K562 (cell line): ENCODE data around the gene TGFB2. TPM values are rescaled to one million over a fixed set of nuclear protein-coding genes. Genes with fewer than 3 reads are reported as not detected.

ENCODE experiments used
- ATAC-seq: fragments of 200-7000 bp; cut with Tn5 transposase; 3 replicates; pipeline ENCODE4 v1.9.1; 2020; ENCODE audit warnings: moderate library complexity
- BruUV-seq: library from RNA; stranded (reverse); fragments of 400-500 nt; replicated peaks from 2 replicates; lab custom pipeline; 2021; lab: Mats Ljungman, UMichigan
- CTCF ChIA-PET: fragments of 300-600 bp; formaldehyde crosslinking; extraction: SDS; loops from one replicate; lab custom pipeline; 2021; ENCODE audit warnings: low intra/inter-chr PET ratio; lab: Yijun Ruan, JAX
- POLR2A ChIA-PET: fragments of 300-600, 350-650 bp; sonication (Branson Sonifier 250); formaldehyde crosslinking; extraction: SDS; loops from one replicate; lab custom pipeline; 2021; ENCODE audit warnings: antibody characterized with exemption, inconsistent platforms; lab: Yijun Ruan, JAX
- DNase-seq, 4 experiments: peaks; one replicate each; pipeline versions ENCODE4 v3.0.0 to v3.0.0-alpha.2; 2011 to 2018; ENCODE audit warnings: low spot score in 3 of 4, mixed read lengths in 3 of 4; ENCODE audit errors: extremely low read depth in 1 of 4
- FAIRE-seq: peaks from 2 replicates; lab custom pipeline; 2011; peaks lifted over from hg19 to GRCh38; lab: Jason Lieb, UNC
- H2AFZ ChIP-seq: 2 replicates; pipeline ENCODE4 v1.6.0; 2011; ENCODE audit warnings: low read depth, low read length, control low read depth, inconsistent platforms
- H3K27ac ChIP-seq: fragments of 200-600 bp; 3 replicates; pipeline ENCODE4 v1.8.0; 2011; ENCODE audit warnings: low read depth, mild to moderate bottlenecking, control low read depth, inconsistent platforms, low read length, moderate library complexity, mixed read lengths; ENCODE audit errors: extremely low read depth
- H3K27me3 ChIP-seq, 2 experiments: fragments of 300-600 bp in 1 of 2; 2 replicates in 1 of 2; 3 replicates in 1 of 2; pipeline versions ENCODE4 v1.6.0 to v1.8.0; 2011; ENCODE audit warnings: inconsistent platforms in 2 of 2, low read length in 2 of 2, mild to moderate bottlenecking in 1 of 2, mixed read lengths in 1 of 2, moderate library complexity in 1 of 2; ENCODE audit not compliant: control insufficient read depth in 2 of 2, insufficient read depth in 2 of 2
- H3K36me3 ChIP-seq: fragments of 300-600 bp; 3 replicates; pipeline ENCODE4 v1.8.0; 2011; ENCODE audit warnings: mild to moderate bottlenecking, low read length, inconsistent platforms; ENCODE audit not compliant: control insufficient read depth, insufficient read depth
- H3K4me1 ChIP-seq, 2 experiments: fragments of 200-600 bp in 1 of 2; replicated peaks in 1 of 2; 2 replicates in 1 of 2; 3 replicates in 1 of 2; pipeline versions ENCODE4 v1.5.1 to v1.8.0; 2011; ENCODE audit warnings: inconsistent platforms in 2 of 2, low read length in 2 of 2, mild to moderate bottlenecking in 1 of 2, mixed read lengths in 1 of 2, moderate library complexity in 1 of 2; ENCODE audit not compliant: control insufficient read depth in 2 of 2, insufficient read depth in 2 of 2
- H3K4me2 ChIP-seq: 2 replicates; pipeline ENCODE4 v1.6.1; 2011; ENCODE audit warnings: low read length, control low read depth, inconsistent platforms, mixed read lengths; ENCODE audit not compliant: insufficient read depth
- H3K4me3 ChIP-seq: fragments of 200-600 bp; sonication (generic), shearing (Covaris generic); 2 replicates; pipeline ENCODE4 v1.5.1; 2016; ENCODE audit warnings: control low read depth, inconsistent platforms
- H3K79me2 ChIP-seq: fragments of 200-600 bp; 3 replicates; pipeline ENCODE4 v1.8.0; 2011; ENCODE audit warnings: low read length, inconsistent platforms; ENCODE audit not compliant: control insufficient read depth, insufficient read depth
- H3K9ac ChIP-seq, 2 experiments: 2 replicates each; pipeline versions ENCODE4 v1.6.0 to v1.6.1; 2011; ENCODE audit warnings: low read depth in 2 of 2, low read length in 2 of 2, control low read depth in 1 of 2, inconsistent platforms in 1 of 2, mild to moderate bottlenecking in 1 of 2, mixed read lengths in 1 of 2; ENCODE audit not compliant: insufficient read depth in 1 of 2
- H3K9me1 ChIP-seq: one replicate; pipeline ENCODE4 v1.6.0; 2011; ENCODE audit warnings: inconsistent platforms, mild to moderate bottlenecking, low read length, moderate library complexity; ENCODE audit not compliant: control insufficient read depth, insufficient read depth
- H3K9me3 ChIP-seq: replicated peaks from 2 replicates; pipeline ENCODE4 v1.5.1; 2011; ENCODE audit warnings: low read depth, low read length, inconsistent platforms; ENCODE audit not compliant: control insufficient read depth, insufficient read depth
- H4K20me1 ChIP-seq: replicated peaks from 2 replicates; pipeline ENCODE4 v1.6.1; 2011; ENCODE audit warnings: low read length, inconsistent platforms, mixed read lengths; ENCODE audit not compliant: control insufficient read depth, insufficient read depth
- CAMTA2 ChIP-seq: fragments of 250-450 bp; sonication (Bioruptor Pico); conservative IDR thresholded peaks from 2 replicates; pipeline ENCODE4 v1.5.1; 2022
- CREM ChIP-seq: IDR thresholded peaks from 2 replicates; pipeline ENCODE4 v1.6.1; 2014; ENCODE audit warnings: antibody characterized with exemption, low read depth
- CTCF ChIP-seq, 3 experiments: IDR thresholded peaks in 2 of 3; conservative IDR thresholded peaks in 1 of 3; 2 replicates each; pipeline ENCODE4 v1.5.1; 2011 to 2012; ENCODE audit warnings: low read length in 3 of 3, mild to moderate bottlenecking in 3 of 3, control low read depth in 2 of 3, improper control_type of control experiment in 1 of 3, inconsistent platforms in 1 of 3, low read depth in 1 of 3, mixed read lengths in 1 of 3, moderate library complexity in 1 of 3; ENCODE audit not compliant: insufficient read depth in 2 of 3
- HBP1 ChIP-seq: fragments of 450-650 bp; formaldehyde crosslinking; IDR thresholded peaks from 2 replicates; pipeline ENCODE4 v1.4.0; 2022; ENCODE audit warnings: missing genetic modification characterization
- HMGXB4 ChIP-seq: sonication (generic); formaldehyde crosslinking; IDR thresholded peaks from 2 replicates; pipeline ENCODE4 v1.8.1; 2023; ENCODE audit warnings: mild to moderate bottlenecking, missing genetic modification reagents
- MAZ ChIP-seq, 2 experiments: fragments of 450-650 bp in 1 of 2; sonication (generic) in 1 of 2; formaldehyde crosslinking; IDR thresholded peaks in 1 of 2; conservative IDR thresholded peaks in 1 of 2; 2 replicates each; pipeline versions ENCODE4 v1.4.0 to v1.5.0; 2020; ENCODE audit warnings: mild to moderate bottlenecking in 1 of 2, missing genetic modification reagents in 1 of 2
- NELFE ChIP-seq: IDR thresholded peaks from 2 replicates; pipeline ENCODE4 v1.6.1; 2011; ENCODE audit warnings: mild to moderate bottlenecking; ENCODE audit not compliant: insufficient read depth, insufficient read length
- STAT5B ChIP-seq: fragments of 250-450 bp; sonication (Bioruptor Pico); IDR thresholded peaks from 2 replicates; pipeline ENCODE4 v1.8.0; 2021; ENCODE audit warnings: mild to moderate bottlenecking, inconsistent platforms
- ZBED1 ChIP-seq: IDR thresholded peaks from 2 replicates; pipeline ENCODE4 v1.6.1; 2014
- ZBTB26 ChIP-seq: fragments of 450-650 bp; formaldehyde crosslinking; IDR thresholded peaks from 2 replicates; pipeline ENCODE4 v1.4.0; 2022; ENCODE audit warnings: missing genetic modification characterization
- ZNF146 ChIP-seq: IDR thresholded peaks from one replicate; pipeline ENCODE4 v1.6.1; 2018; ENCODE audit warnings: missing compliant biosample characterization; ENCODE audit not compliant: unreplicated experiment
- ZNF212 ChIP-seq: fragments of 450-650 bp; formaldehyde crosslinking; IDR thresholded peaks from 2 replicates; pipeline ENCODE4 v1.4.0; 2020; ENCODE audit warnings: mild to moderate bottlenecking
- ZNF263 ChIP-seq: sonication (generic); formaldehyde crosslinking; IDR thresholded peaks from 2 replicates; pipeline ENCODE4 v1.8.0; 2022; ENCODE audit warnings: mild to moderate bottlenecking, missing genetic modification reagents, borderline replicate concordance
- ZNF561 ChIP-seq: fragments of 450-650 bp; formaldehyde crosslinking; conservative IDR thresholded peaks from 2 replicates; pipeline ENCODE4 v1.4.0; 2020; ENCODE audit warnings: mild to moderate bottlenecking, moderate library complexity
- ZNF57 ChIP-seq: fragments of 450-650 bp; formaldehyde crosslinking; IDR thresholded peaks from 2 replicates; pipeline ENCODE4 v1.4.0; 2020; ENCODE audit warnings: mild to moderate bottlenecking, moderate library complexity
- WGBS: fragments of 100-300 bp; shearing (Covaris generic); methylation state at CpG from one replicate; pipeline ENCODE4 v1.1.6; 2016; ENCODE audit warnings: low coverage, mixed read lengths; ENCODE audit not compliant: insufficient coverage; ENCODE audit errors: missing lambda C conversion rate; 5-methylcytosine and 5-hydroxymethylcytosine counted together
- in situ Hi-C: fragments of 300-500 bp; cut with MboI; formaldehyde crosslinking; loops from 4 replicates; pipeline ENCODE4 v1.15.0; 2018; ENCODE audit warnings: inconsistent platforms, mixed read lengths
- intact Hi-C: fragments of 100-400 bp; cut with micrococcal nuclease; formaldehyde crosslinking; loops from 2 replicates; pipeline ENCODE4 v1.14.2; 2022
- polyA plus RNA-seq, 8 experiments: library from polyadenylated mRNA; depleted of rRNA in 4 of 8; stranded (reverse) in 5 of 8; unstranded in 3 of 8; fragments of >200 nt; fragmentation: Nextera tagmentation in 2 of 8; fragmentation: Illumina TruSeq in 1 of 8; extraction: Ambion mirVana in 2 of 8; extraction: Trizol in 1 of 8; gene quantifications; 2 replicates each; pipeline versions ENCODE4 v1.2.1 to v1.2.3, GENCODE V29; 2011 to 2014; ENCODE audit warnings: inconsistent platforms in 1 of 8, missing spikeins in 1 of 8
- total RNA-seq, 7 experiments: library from RNA; depleted of rRNA in 6 of 7; stranded (reverse); fragments of >200 nt in 6 of 7; fragmentation: Illumina TruSeq in 2 of 7; extraction: Trizol in 2 of 7; gene quantifications; 2 replicates each; pipeline versions ENCODE4 v1.2.1 to v1.2.3, GENCODE V29; 2011 to 2021; ENCODE audit warnings: low replicate concordance in 1 of 7

The TGFB2 gene
- total and polyA plus RNA-seq, 9 of the 15 experiments (the other 6 are each of a cell fraction or from before 2014, with no cell fraction given), result 0.03 to 0.41 (median 0.11) TPM; not detected in 3

- intact Hi-C loops (no loop called here), in situ Hi-C loops (no loop called here)
- no peaks in the 10 kb centered on the region; a peak in 1 of 5 replicates for H3K4me1 ChIP-seq
- H3K9me1 ChIP-seq, result no peaks in the 10 kb centered on the region
- H3K9me3 ChIP-seq, result no peaks in the 10 kb centered on the region
- FAIRE-seq (no peak), DNase-seq (peak; percentile 20 to 49 (median 36)), ATAC-seq (peak; percentile 54)
- POLR2A ChIA-PET, result interaction anchor here (0.6 to 1.4 kb wide), 2 partner anchors 12 to 191 kb away, joined by 3 to 5 read pairs; no protein-coding TSS in a partner anchor
- BruUV-seq, result no TSS peak
- no peak overlapping the region for H3K27ac ChIP-seq
- no peak overlapping the region for H3K9ac ChIP-seq
- H4K20me1 ChIP-seq, result no peaks in the 10 kb centered on the region
- WGBS, result 0% methylated on average over 4 of the region's 4 CpGs
- H3K79me2 ChIP-seq, result no peaks in the 10 kb centered on the region
- H3K4me3 ChIP-seq, result no peak overlapping the region
- H2AFZ ChIP-seq, result no peak overlapping the region
- CTCF ChIA-PET, result no interaction called here
- H3K4me2 ChIP-seq, result no peak overlapping the region
- H3K27me3 ChIP-seq, result peaks cover 5 to 9% of the 10 kb centered on the region in 2 experiments; a peak in 3 of 5 replicates
- H3K36me3 ChIP-seq, result no peaks in the 10 kb centered on the region
- no peak for TF ChIP-seq ZNF263 (CRISPR knock-in tag)
- no peak for TF ChIP-seq NELFE
- TF ChIP-seq CAMTA2 (CRISPR knock-in tag), result no peak
- no peak for TF ChIP-seq MAZ (CRISPR knock-in tag; conservative IDR thresholded peaks at IDR 0.05 in 1 of 2, IDR thresholded peaks at IDR 0.05 in 1 of 2)
- no peak for TF ChIP-seq ZNF212 (CRISPR knock-in tag)
- no peak for TF ChIP-seq HBP1 (CRISPR knock-in tag)
- no peak for TF ChIP-seq ZNF57
- TF ChIP-seq ZBED1, result no peak
- TF ChIP-seq CTCF (IDR thresholded peaks at IDR 0.05 in 2 of 3, conservative IDR thresholded peaks at IDR 0.05 in 1 of 3; ENCODE audit: insufficient read depth in 2 of 3, low read depth in 1 of 3, low read length in 3 of 3), result no peak
- TF ChIP-seq HMGXB4 (CRISPR knock-in tag), result no peak
- no peak for TF ChIP-seq ZNF561
- TF ChIP-seq ZNF146 (CRISPR knock-in tag), result no peak
- no peak for TF ChIP-seq ZBTB26
- no peak for TF ChIP-seq CREM
- TF ChIP-seq STAT5B, result no peak
Measured at GRCh38 chr1:218377143-218377660, 32.1 kb downstream of the TGFB2 start.
